ENCODE results near the gene SOCS7. TPM values are rescaled to one million over a fixed set of nuclear protein-coding genes. Genes with fewer than 3 reads are reported as not detected.

SOCS7 gene
- total RNA-seq, 4 donors from 2014 or later: 3.0 to 20.1 (median 15.2) TPM

GRCh38 chr17:38369124-38369886, 17.7 kb downstream of the SOCS7 start:
- in situ Hi-C loops (cut with MboI; ENCODE audit: low pct_ligation_motif_present in 1 of 4, low pct_unique_long_range_greater_than_20kb in 1 of 4, low sequenced_read_pairs in 3 of 4): no loop called here
- no peak for DNase-seq

DNA sequence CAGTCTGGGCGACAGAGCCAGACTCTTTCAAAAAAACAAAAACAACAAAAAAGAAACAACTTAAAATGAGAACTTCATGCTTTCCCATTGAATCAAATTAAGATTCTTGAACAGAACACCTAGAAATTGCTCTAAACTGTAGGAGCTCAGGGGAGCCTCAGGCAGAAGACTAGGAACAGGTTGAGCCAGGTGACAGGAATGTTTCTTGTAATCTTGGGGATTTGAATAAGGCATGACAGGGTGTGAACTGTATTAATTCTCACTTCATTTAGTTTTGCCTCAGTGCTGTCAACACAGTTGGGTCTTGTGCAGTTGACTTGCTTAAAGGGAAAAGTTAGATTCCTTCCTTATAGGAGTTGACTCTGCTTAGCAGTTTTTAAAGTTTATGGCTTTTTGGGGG, 27.8 kb downstream of the SOCS7 start:
- TF ChIP-seq, protein P1, sequence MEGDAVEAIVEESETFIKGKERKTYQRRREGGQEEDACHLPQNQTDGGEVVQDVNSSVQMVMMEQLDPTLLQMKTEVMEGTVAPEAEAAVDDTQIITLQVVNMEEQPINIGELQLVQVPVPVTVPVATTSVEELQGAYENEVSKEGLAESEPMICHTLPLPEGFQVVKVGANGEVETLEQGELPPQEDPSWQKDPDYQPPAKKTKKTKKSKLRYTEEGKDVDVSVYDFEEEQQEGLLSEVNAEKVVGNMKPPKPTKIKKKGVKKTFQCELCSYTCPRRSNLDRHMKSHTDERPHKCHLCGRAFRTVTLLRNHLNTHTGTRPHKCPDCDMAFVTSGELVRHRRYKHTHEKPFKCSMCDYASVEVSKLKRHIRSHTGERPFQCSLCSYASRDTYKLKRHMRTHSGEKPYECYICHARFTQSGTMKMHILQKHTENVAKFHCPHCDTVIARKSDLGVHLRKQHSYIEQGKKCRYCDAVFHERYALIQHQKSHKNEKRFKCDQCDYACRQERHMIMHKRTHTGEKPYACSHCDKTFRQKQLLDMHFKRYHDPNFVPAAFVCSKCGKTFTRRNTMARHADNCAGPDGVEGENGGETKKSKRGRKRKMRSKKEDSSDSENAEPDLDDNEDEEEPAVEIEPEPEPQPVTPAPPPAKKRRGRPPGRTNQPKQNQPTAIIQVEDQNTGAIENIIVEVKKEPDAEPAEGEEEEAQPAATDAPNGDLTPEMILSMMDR (IDR thresholded peaks at IDR 0.05): no peak
- TF ChIP-seq POLR2AphosphoS5 (IDR thresholded peaks at IDR 0.05) (no peak), POLR2A (IDR thresholded peaks at IDR 0.05) (no peak), EP300 (IDR thresholded peaks at IDR 0.05; ENCODE audit: low read depth) (no peak)
- in situ Hi-C loops (cut with MboI; ENCODE audit: low pct_ligation_motif_present in 1 of 4, low pct_unique_long_range_greater_than_20kb in 1 of 4, low sequenced_read_pairs in 3 of 4): no loop called here

More at GRCh38 chr17:38369124-38369886, 17.7 kb downstream of the SOCS7 start:
- intact Hi-C loops (cut with DNase I; ENCODE audit: low total_unique reads): no loop called here
- TF ChIP-seq, protein P1 (IDR thresholded peaks at IDR 0.05): no peak
- TF ChIP-seq POLR2A (IDR thresholded peaks at IDR 0.05) (no peak), POLR2AphosphoS5 (IDR thresholded peaks at IDR 0.05) (no peak), EP300 (IDR thresholded peaks at IDR 0.05; ENCODE audit: low read depth) (no peak)
- 85 to 90% methylated on average over 3 to 8 of the region's 8 CpGs for WGBS, 2 donors (ENCODE audit: low coverage in 1 of 2)
- H3K27me3 ChIP-seq: no peaks in the 10 kb centered on the region
- no peaks in the 10 kb centered on the region for H3K9me3 ChIP-seq
- peaks cover 0 to 32% (median 14%) of the 10 kb centered on the region in 4 donors for H3K36me3 ChIP-seq
- H3K4me3 ChIP-seq: no peak overlapping the region
- H3K27ac ChIP-seq: no peak overlapping the region
- H3K4me1 ChIP-seq: no peaks in the 10 kb centered on the region

DNA sequence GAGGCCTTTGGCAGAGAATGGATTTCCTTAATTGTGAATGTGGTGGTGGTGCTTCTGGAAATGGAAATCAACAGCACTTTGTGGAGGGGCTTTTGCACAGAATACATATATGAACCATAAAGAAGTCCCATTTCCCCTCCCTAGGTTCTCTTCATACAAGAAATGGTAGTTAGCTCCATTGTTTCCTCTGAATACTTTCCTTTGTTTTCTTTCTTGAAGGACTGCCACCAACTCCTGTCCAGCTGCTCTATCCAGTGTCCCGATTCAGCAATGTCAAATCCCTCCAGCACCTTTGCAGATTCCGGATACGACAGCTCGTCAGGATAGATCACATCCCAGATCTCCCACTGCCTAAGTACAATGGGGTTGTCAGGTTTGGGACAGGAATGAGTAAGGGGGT, 43.4 kb downstream of the SOCS7 start:
- in situ Hi-C loops (cut with MboI; ENCODE audit: low pct_ligation_motif_present in 1 of 4, low pct_unique_long_range_greater_than_20kb in 1 of 4, low sequenced_read_pairs in 3 of 4) (no loop called here), intact Hi-C loops (cut with DNase I; ENCODE audit: low total_unique reads) (no loop called here)
- no peak for TF ChIP-seq EP300 (IDR thresholded peaks at IDR 0.05; ENCODE audit: low read depth)
- TF ChIP-seq, protein P1 (IDR thresholded peaks at IDR 0.05): no peak
- no peak for TF ChIP-seq POLR2AphosphoS5 (IDR thresholded peaks at IDR 0.05)
- no peak for TF ChIP-seq POLR2A (IDR thresholded peaks at IDR 0.05)
- H3K27ac ChIP-seq: no peak overlapping the region
- H3K4me1 ChIP-seq: no peaks in the 10 kb centered on the region
- H3K9me3 ChIP-seq: no peaks in the 10 kb centered on the region
- no peak overlapping the region for H3K4me3 ChIP-seq
- H3K36me3 ChIP-seq: peaks cover 0 to 16% (median 7%) of the 10 kb centered on the region in 4 donors
- no peaks in the 10 kb centered on the region for H3K27me3 ChIP-seq
- 99 to 100% methylated on average over 3 to 4 of the region's 4 CpGs for WGBS, 2 donors (ENCODE audit: low coverage in 1 of 2)
- no peak for DNase-seq

More for the DNA sequence above, 27.8 kb downstream of the SOCS7 start:
- no peak overlapping the region for H3K4me3 ChIP-seq
- 63 to 75% methylated on average over 1 of the region's 1 CpG for WGBS, 2 donors (ENCODE audit: low coverage in 1 of 2)
- intact Hi-C loops (cut with DNase I; ENCODE audit: low total_unique reads): no loop called here
- H3K9me3 ChIP-seq: no peaks in the 10 kb centered on the region
- H3K4me1 ChIP-seq: no peaks in the 10 kb centered on the region
- H3K27me3 ChIP-seq: no peaks in the 10 kb centered on the region
- no peak overlapping the region for H3K27ac ChIP-seq
- DNase-seq: no peak
- peaks cover 0 to 20% (median 0%) of the 10 kb centered on the region in 4 donors for H3K36me3 ChIP-seq

DNA sequence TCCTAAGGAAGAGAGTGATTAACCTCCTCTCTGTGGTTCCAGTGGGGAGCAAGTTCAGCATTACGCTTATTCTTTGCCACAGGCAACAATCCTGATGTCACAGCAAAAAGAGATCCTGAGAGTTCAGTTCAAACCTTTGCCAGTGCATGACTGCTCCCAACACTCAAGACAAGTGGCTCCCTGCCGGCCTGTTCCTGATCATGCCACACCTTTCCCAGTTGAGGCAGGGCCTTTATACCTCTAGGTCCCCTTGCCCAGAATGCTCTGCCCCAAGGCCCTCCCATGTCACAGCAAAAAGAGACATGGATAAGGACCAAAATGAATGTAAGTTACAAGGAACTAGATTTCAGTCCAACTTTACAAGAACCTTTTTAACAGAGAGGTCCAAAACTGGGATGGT, 45.6 kb downstream of the SOCS7 start:
- no peaks in the 10 kb centered on the region for H3K4me1 ChIP-seq
- in situ Hi-C loops (cut with MboI; ENCODE audit: low pct_ligation_motif_present in 1 of 4, low pct_unique_long_range_greater_than_20kb in 1 of 4, low sequenced_read_pairs in 3 of 4) (no loop called here), intact Hi-C loops (cut with DNase I; ENCODE audit: low total_unique reads) (no loop called here)
- no peak for TF ChIP-seq POLR2AphosphoS5 (IDR thresholded peaks at IDR 0.05)
- no peak for TF ChIP-seq POLR2A (IDR thresholded peaks at IDR 0.05)
- no peak for TF ChIP-seq EP300 (IDR thresholded peaks at IDR 0.05; ENCODE audit: low read depth)
- TF ChIP-seq, protein P1 (IDR thresholded peaks at IDR 0.05): no peak
- H3K9me3 ChIP-seq: no peaks in the 10 kb centered on the region
- no peak overlapping the region for H3K27ac ChIP-seq
- no peak overlapping the region for H3K4me3 ChIP-seq
- H3K36me3 ChIP-seq: peaks cover 0 to 20% (median 8%) of the 10 kb centered on the region in 4 donors
- no peaks in the 10 kb centered on the region for H3K27me3 ChIP-seq
- WGBS, 2 donors (ENCODE audit: low coverage in 1 of 2): 96% methylated on average over 2 of the region's 2 CpGs; no CpG with 5 or more reads in 1 of the 2 donors
- no peak for DNase-seq

Measured in transverse colon (tissue), 4 donors.